Sigmoid colon (tissue), 4 donors: ENCODE measurements around the gene MORN4.

Experiments used
- POLR2AphosphoS5 ChIP-seq, 4 donors: sonication (generic); formaldehyde crosslinking; IDR thresholded peaks; one replicate each; pipeline ENCODE4 v1.6.1; 2017; ENCODE audit warnings: antibody characterized with exemption in 4 of 4
- TF ChIP-seq, protein P1 (sequence below), 4 experiments: fragments of 450-650 bp in 3 of 4; fragments of 200-600 bp in 1 of 4; IDR thresholded peaks; one replicate each; pipeline ENCODE4 v1.5.1; 2016 to 2019; ENCODE audit warnings: antibody characterized with exemption in 4 of 4, mild to moderate bottlenecking in 3 of 4, moderate library complexity in 2 of 4

DNA sequence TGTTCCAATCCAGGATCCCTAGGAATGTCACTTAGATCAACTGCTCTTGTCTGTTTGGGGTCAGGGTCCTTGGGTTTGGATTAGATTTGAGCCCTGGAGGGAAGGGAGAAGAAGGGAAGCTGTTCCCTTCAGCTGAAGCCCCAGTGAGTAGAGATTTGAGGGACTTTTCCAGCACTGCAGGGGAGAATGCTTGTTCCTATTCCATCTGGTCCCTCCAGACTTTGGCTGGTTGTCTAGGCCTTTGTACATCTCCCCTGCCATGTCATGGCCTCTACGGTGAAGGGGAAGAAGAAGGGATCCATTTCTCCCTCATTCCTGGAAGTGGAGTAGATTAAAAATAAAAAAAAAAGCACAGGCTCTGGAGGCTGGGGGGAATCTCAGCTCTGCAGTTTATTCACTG lies 32.7 kb downstream of the MORN4 start:
- TF ChIP-seq, protein P1, sequence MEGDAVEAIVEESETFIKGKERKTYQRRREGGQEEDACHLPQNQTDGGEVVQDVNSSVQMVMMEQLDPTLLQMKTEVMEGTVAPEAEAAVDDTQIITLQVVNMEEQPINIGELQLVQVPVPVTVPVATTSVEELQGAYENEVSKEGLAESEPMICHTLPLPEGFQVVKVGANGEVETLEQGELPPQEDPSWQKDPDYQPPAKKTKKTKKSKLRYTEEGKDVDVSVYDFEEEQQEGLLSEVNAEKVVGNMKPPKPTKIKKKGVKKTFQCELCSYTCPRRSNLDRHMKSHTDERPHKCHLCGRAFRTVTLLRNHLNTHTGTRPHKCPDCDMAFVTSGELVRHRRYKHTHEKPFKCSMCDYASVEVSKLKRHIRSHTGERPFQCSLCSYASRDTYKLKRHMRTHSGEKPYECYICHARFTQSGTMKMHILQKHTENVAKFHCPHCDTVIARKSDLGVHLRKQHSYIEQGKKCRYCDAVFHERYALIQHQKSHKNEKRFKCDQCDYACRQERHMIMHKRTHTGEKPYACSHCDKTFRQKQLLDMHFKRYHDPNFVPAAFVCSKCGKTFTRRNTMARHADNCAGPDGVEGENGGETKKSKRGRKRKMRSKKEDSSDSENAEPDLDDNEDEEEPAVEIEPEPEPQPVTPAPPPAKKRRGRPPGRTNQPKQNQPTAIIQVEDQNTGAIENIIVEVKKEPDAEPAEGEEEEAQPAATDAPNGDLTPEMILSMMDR (IDR thresholded peaks at IDR 0.05) = no peak
- TF ChIP-seq POLR2AphosphoS5 (IDR thresholded peaks at IDR 0.05) = no peak
